Muscle of leg (tissue), 16 donors: ENCODE measurements around the gene RFX4. TPM values are rescaled to one million over a fixed set of nuclear protein-coding genes. Genes with fewer than 3 reads are reported as not detected.
A peak's percentile ranks its signal among the peaks of the same experiment; 100 is the strongest.

ENCODE experiments used
- DNase-seq: peaks from one replicate; pipeline ENCODE4 v3.0.0; 2013
- H3K27ac ChIP-seq: one replicate; pipeline ENCODE4 v1.5.1; 2013; ENCODE audit warnings: mild to moderate bottlenecking, low read length, control low read depth
- H3K27me3 ChIP-seq: one replicate; pipeline ENCODE4 v1.6.1; 2013; ENCODE audit warnings: low read length; ENCODE audit not compliant: control insufficient read depth, insufficient read depth
- H3K36me3 ChIP-seq: one replicate; pipeline ENCODE4 v1.6.1; 2013; ENCODE audit warnings: low read length; ENCODE audit not compliant: control insufficient read depth, insufficient read depth
- H3K4me1 ChIP-seq: one replicate; pipeline ENCODE4 v1.6.1; 2013; ENCODE audit warnings: low read length; ENCODE audit not compliant: control insufficient read depth, insufficient read depth
- H3K4me3 ChIP-seq: one replicate; pipeline ENCODE4 v1.5.1; 2013; ENCODE audit warnings: low read length, control low read depth
- H3K9me3 ChIP-seq: replicated peaks from 2 replicates; pipeline ENCODE4 v1.6.1; 2013; ENCODE audit warnings: low read depth, low read length; ENCODE audit not compliant: control insufficient read depth
- WGBS: methylation state at CpG from one replicate; pipeline ENCODE4 v1.1.5; 2013; ENCODE audit warnings: missing lambda C conversion rate; ENCODE audit not compliant: insufficient coverage; 5-methylcytosine and 5-hydroxymethylcytosine counted together
- long read RNA-seq, 11 donors: transcript quantifications; one replicate each; lab custom pipeline, GENCODE V29; 2026
- polyA plus RNA-seq, 8 donors: library from polyadenylated mRNA; unstranded; fragments of 120-200 nt; gene quantifications; one replicate each; pipeline versions ENCODE4 v1.2.1 to v1.2.3, GENCODE V29; 2013; ENCODE audit warnings: inconsistent platforms in 1 of 8, low replicate concordance in 1 of 8; ENCODE audit not compliant: insufficient read length in 8 of 8, insufficient read depth in 1 of 8
- total RNA-seq: library from RNA; stranded (reverse); fragments of 120-200 nt; gene quantifications from one replicate; pipeline ENCODE4 v1.2.4, GENCODE V29; 2013

Gene RFX4
- total RNA-seq (0.09 TPM), polyA plus RNA-seq (under 1 TPM; 0.04 to 0.24 (median 0.11) TPM)
- long read RNA-seq, donor 1, result 0 reads
- long read RNA-seq, donor 2, result 0 reads
- long read RNA-seq, donor 3, result 0 reads
- long read RNA-seq, donor 4, result 0 reads
- long read RNA-seq, donor 5, result 0 reads
- long read RNA-seq, donor 6, result 0 reads
- long read RNA-seq, donor 7, result 0 reads
- long read RNA-seq, donor 8, result 0 reads
- long read RNA-seq, donor 9, result 0 reads
- long read RNA-seq, donor 10, result 0 reads
- long read RNA-seq, donor 11, result 0 reads

DNA sequence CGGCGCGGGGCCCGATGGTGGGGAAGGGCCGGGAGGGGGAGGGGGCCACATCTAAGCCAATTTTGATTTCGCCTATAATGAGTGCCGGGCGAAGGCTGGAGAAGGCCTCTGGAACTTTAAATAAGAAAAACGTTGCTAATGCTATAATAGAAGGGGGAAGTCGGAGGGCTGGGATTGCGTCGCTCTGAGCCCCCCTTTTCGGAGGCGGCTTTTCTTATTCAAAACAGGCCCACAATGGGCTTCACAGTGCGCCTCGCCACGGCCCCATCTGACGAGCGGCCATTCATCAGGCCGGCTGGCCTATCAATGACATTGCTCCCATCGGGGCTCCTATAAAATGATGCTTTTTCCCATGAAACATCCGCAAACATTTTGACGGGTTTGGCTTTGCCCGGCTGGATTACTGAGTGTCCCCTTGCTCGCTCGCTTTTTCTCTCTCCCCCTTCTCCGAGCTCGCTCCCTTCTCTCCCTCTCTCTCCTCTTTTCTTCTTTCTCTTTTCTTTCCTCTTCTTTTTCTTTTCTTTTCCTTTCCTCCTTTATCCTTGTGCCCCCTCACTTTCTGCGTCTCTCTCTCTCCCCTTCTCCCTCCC, at the start of gene RFX4:
TSS of gene RFX4 (plus strand) at position 364 of the 590 bp plus-strand sequence. CDS start 317 bp downstream, outside the sequence.
- Histone ChIP-seq H3K4me3 (peak within 1 kb of the TSS; percentile 35), H3K27me3 (peaks cover 97% of the 10 kb centered on the region), H3K36me3 (no peaks in the 10 kb centered on the region), H3K27ac (no peak within 1 kb of the TSS), H3K9me3 (no peaks in the 10 kb centered on the region), H3K4me1 (peaks cover 45% of the 10 kb centered on the region)
- DNase-seq, result no peak
- WGBS, result 1% methylated on average over 24 of the region's 29 CpGs

GRCh38 chr12:106541201-106541600, 41.6 kb upstream of the RFX4 start:
- no peaks in the 10 kb centered on the region for H3K27me3 ChIP-seq
- H3K4me3 ChIP-seq, result no peak overlapping the region
- H3K9me3 ChIP-seq, result no peaks in the 10 kb centered on the region
- no peaks in the 10 kb centered on the region for H3K36me3 ChIP-seq
- no peak overlapping the region for H3K27ac ChIP-seq
- H3K4me1 ChIP-seq, result no peaks in the 10 kb centered on the region
- DNase-seq, result no peak

DNA sequence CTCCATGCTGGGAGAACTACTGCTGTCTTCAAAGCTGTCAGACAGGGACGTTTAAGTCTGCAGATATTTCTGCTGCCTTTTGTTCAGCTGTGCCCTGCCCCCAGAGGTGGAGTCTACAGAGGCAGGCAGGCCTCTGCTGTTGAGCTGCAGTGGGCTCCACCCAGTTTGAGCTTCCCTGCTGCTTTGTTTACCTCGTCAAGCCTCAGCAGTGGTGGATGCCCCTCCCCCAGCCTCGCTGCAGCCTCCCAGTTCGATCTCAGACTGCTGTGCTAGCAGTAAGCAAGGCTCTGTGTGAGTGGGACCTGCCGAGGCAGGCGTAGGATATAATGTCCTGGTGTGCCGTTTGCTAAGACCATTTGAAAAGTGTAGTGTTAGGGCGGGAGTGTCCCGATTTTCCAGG, 31.4 kb upstream of the RFX4 start:
- 85% methylated on average over 9 of the region's 9 CpGs for WGBS
- H3K27me3 ChIP-seq, result no peaks in the 10 kb centered on the region
- H3K9me3 ChIP-seq, result peaks cover 3% of the 10 kb centered on the region
- no peaks in the 10 kb centered on the region for H3K36me3 ChIP-seq
- no peak overlapping the region for H3K4me3 ChIP-seq
- DNase-seq, result no peak
- H3K27ac ChIP-seq, result no peak overlapping the region
- H3K4me1 ChIP-seq, result no peaks in the 10 kb centered on the region

- Histone ChIP-seq H3K27me3 (no peaks in the 10 kb centered on the region), H3K27ac (no peak overlapping the region), H3K4me3 (no peak overlapping the region), H3K9me3 (peaks cover 3% of the 10 kb centered on the region), H3K36me3 (no peaks in the 10 kb centered on the region), H3K4me1 (no peaks in the 10 kb centered on the region)
- no peak for DNase-seq
- WGBS, result no CpG with 5 or more reads among the region's 1 CpG
Measured at GRCh38 chr12:106552228-106552627, 30.6 kb upstream of the RFX4 start.

GRCh38 chr12:106564678-106565329, 18.0 kb upstream of the RFX4 start:
- 65% methylated on average over 8 of the region's 9 CpGs for WGBS
- no peak overlapping the region for H3K4me3 ChIP-seq
- peaks cover 5% of the 10 kb centered on the region for H3K9me3 ChIP-seq
- H3K4me1 ChIP-seq, result no peaks in the 10 kb centered on the region
- no peaks in the 10 kb centered on the region for H3K36me3 ChIP-seq
- H3K27me3 ChIP-seq, result peaks cover 5% of the 10 kb centered on the region
- H3K27ac ChIP-seq, result no peak overlapping the region
- no peak for DNase-seq

GRCh38 chr12:106566771-106567170, 16.0 kb upstream of the RFX4 start:
- no peaks in the 10 kb centered on the region for H3K36me3 ChIP-seq
- peaks cover 5% of the 10 kb centered on the region for H3K27me3 ChIP-seq
- no peaks in the 10 kb centered on the region for H3K9me3 ChIP-seq
- H3K27ac ChIP-seq, result no peak overlapping the region
- DNase-seq, result no peak
- no peak overlapping the region for H3K4me3 ChIP-seq
- no peaks in the 10 kb centered on the region for H3K4me1 ChIP-seq
- 50% methylated on average over 1 of the region's 3 CpGs for WGBS

DNA sequence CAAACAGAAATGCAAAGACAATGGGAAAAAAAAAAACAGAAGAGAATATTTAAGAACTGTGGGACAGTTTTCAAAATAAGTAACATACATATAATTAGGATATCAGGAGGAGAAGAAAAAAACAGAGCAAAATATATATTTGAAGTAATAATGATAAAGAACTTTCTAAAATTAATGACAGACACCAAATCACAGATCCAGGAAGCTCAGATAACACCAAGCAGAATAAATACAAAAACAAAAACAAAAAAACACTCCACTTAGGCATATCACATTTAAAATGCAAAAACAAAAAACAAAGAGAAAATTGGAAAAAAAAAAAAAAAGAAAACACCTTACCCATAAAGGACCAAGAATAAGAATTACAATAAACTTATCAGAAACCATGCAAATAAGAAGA, 9.6 kb upstream of the RFX4 start:
- H3K9me3 ChIP-seq, result no peaks in the 10 kb centered on the region
- H3K4me3 ChIP-seq, result no peak overlapping the region
- no peak overlapping the region for H3K27ac ChIP-seq
- no peaks in the 10 kb centered on the region for H3K36me3 ChIP-seq
- DNase-seq, result no peak
- H3K27me3 ChIP-seq, result peaks cover 5% of the 10 kb centered on the region
- no peaks in the 10 kb centered on the region for H3K4me1 ChIP-seq

GRCh38 chr12:106576848-106577247, 6.0 kb upstream of the RFX4 start:
- WGBS, result no CpG with 5 or more reads among the region's 2 CpGs
- H3K4me1 ChIP-seq, result peaks cover 2% of the 10 kb centered on the region
- no peak overlapping the region for H3K4me3 ChIP-seq
- H3K9me3 ChIP-seq, result no peaks in the 10 kb centered on the region
- DNase-seq, result no peak
- no peak overlapping the region for H3K27ac ChIP-seq
- H3K36me3 ChIP-seq, result no peaks in the 10 kb centered on the region
- peaks cover 39% of the 10 kb centered on the region for H3K27me3 ChIP-seq

GRCh38 chr12:106580671-106581508, 1.9 kb upstream of the RFX4 start:
- peaks cover 80% of the 10 kb centered on the region for H3K27me3 ChIP-seq
- H3K27ac ChIP-seq, result no peak overlapping the region
- H3K4me1 ChIP-seq, result peaks cover 29% of the 10 kb centered on the region
- no peak overlapping the region for H3K4me3 ChIP-seq
- no peaks in the 10 kb centered on the region for H3K9me3 ChIP-seq
- WGBS, result 4% methylated on average over 46 of the region's 58 CpGs
- H3K36me3 ChIP-seq, result no peaks in the 10 kb centered on the region
- DNase-seq, result no peak
